Measurements from ENCODE around the gene LRRN2. TPM values are rescaled to one million over a fixed set of nuclear protein-coding genes. Genes with fewer than 3 reads are reported as not detected.

LRRN2 gene
- total RNA-seq, 1 experiment from 2014 or later, result 5.8 TPM

- Histone ChIP-seq H2BK20ac (ENCODE audit: low read depth, low read length, poor library complexity, severe bottlenecking) (no peak overlapping the region), H3K23me2 (ENCODE audit: insufficient read length, low read depth, low read length, poor library complexity, severe bottlenecking) (no peaks in the 10 kb centered on the region), H2AFZ (ENCODE audit: low read length) (no peak overlapping the region), H2BK120ac (ENCODE audit: low read depth, low read length, poor library complexity, severe bottlenecking) (no peak overlapping the region), H4K91ac (ENCODE audit: insufficient read length, low read depth, low read length) (no peak overlapping the region), H3K27ac (ENCODE audit: insufficient read length, low read depth, low read length) (no peak overlapping the region), H3K4me1 (ENCODE audit: insufficient read depth, low read length) (peaks cover 9% of the 10 kb centered on the region), H3K4me2 (ENCODE audit: insufficient read depth, insufficient read length, low read length) (no peak overlapping the region), H4K8ac (replicated peaks; ENCODE audit: insufficient read length, low read depth, low read length) (no peak overlapping the region), H3K23ac (ENCODE audit: insufficient read length, low read depth, low read length) (no peak overlapping the region), H3T11ph (ENCODE audit: low read length) (no peak overlapping the region), H3K79me1 (ENCODE audit: insufficient read depth, low read depth, low read length, poor library complexity, severe bottlenecking) (no peaks in the 10 kb centered on the region), H3K14ac (ENCODE audit: insufficient read depth, low read length) (no peak overlapping the region; the same call in 1 of the 2 replicates), H4K5ac (ENCODE audit: insufficient read length, low read depth, low read length) (no peak overlapping the region), H2BK12ac (ENCODE audit: insufficient read length, low read depth, low read length) (no peak overlapping the region), H4K20me1 (ENCODE audit: control insufficient read depth, insufficient read depth, insufficient read length) (peaks cover 2% of the 10 kb centered on the region), H3K9me3 (ENCODE audit: control insufficient read depth, low read depth, low read length) (no peaks in the 10 kb centered on the region), H2BK5ac (ENCODE audit: insufficient read length, low read length) (no peak overlapping the region), H2BK15ac (ENCODE audit: low read depth, low read length) (no peak overlapping the region), H3K4ac (ENCODE audit: low read depth, low read length) (no peak overlapping the region), H3K18ac (ENCODE audit: insufficient read length, low read depth, low read length) (no peak overlapping the region), H3K27me3 (ENCODE audit: insufficient read depth, low read length) (no peaks in the 10 kb centered on the region; the same call in 1 of the 2 replicates), H3K9ac (ENCODE audit: extremely low read depth, insufficient read length, low read length) (no peak overlapping the region), H2AK5ac (ENCODE audit: insufficient read length, low read length) (no peak overlapping the region), H3K79me2 (ENCODE audit: insufficient read depth, low read length) (no peaks in the 10 kb centered on the region), H3K56ac (ENCODE audit: insufficient read length, low read depth, low read length) (no peak overlapping the region)
- no peak for DNase-seq
- Mint-ChIP-seq H3K9me3 (no peaks in the 10 kb centered on the region), H3K36me3 (ENCODE audit: insufficient read depth in 1 of 3, low read depth in 3 of 3) (peaks cover 0 to 4% (median under 1%) of the 10 kb centered on the region in 3 experiments; a peak in 2 of 7 replicates), H3K27me3 (ENCODE audit: low read depth) (peaks cover 17% of the 10 kb centered on the region), H3K27ac (no peak overlapping the region), H3K4me1 (peaks cover 65 to 68% of the 10 kb centered on the region in 2 experiments), H3K4me3 (no peak overlapping the region)
- no CpG with 5 or more reads among the region's 9 CpGs for WGBS (ENCODE audit: extremely low coverage, insufficient read length, low lambda C conversion rate)
- no peak for TF ChIP-seq CTCF (conservative IDR thresholded peaks at IDR 0.05)
Observed at GRCh38 chr1:204568576-204569315, 116.8 kb downstream of the LRRN2 start.

Other genes with a start within 250 kb of the LRRN2 start
- 13.1 and 13.2 TPM in 2 replicates for gene PIK3C2B, start 190.9 kb downstream of the LRRN2 start, total RNA-seq (2021)
- gene MDM4, start 169.3 kb downstream of the LRRN2 start, total RNA-seq (2021), result 47.2 and 49.6 TPM in 2 replicates
- gene NFASC, start 185.1 kb upstream of the LRRN2 start, total RNA-seq (2021), result 5.0 and 5.7 TPM in 2 replicates